Measurements from ENCODE around the gene NHEJ1. TPM values are rescaled to one million over a fixed set of nuclear protein-coding genes. Genes with fewer than 3 reads are reported as not detected.

Gene NHEJ1
- total RNA-seq, 2 donors from 2014 or later = 15.2 to 16.9 TPM

GRCh38 chr2:219034823-219035222 is 125.8 kb downstream of the NHEJ1 start:
- WGBS = 47% methylated on average over 6 of the region's 6 CpGs
- Histone ChIP-seq H3K27ac (no peak overlapping the region), H3K27me3 (replicated peaks; ENCODE audit: insufficient read depth) (no peaks in the 10 kb centered on the region), H3K4me3 (no peak overlapping the region), H3K36me3 (no peaks in the 10 kb centered on the region), H3K4me1 (replicated peaks) (no peaks in the 10 kb centered on the region), H3K9me3 (no peaks in the 10 kb centered on the region)
- intact Hi-C loops (cut with DNase I) = no loop called here
- no peak for TF ChIP-seq CTCF (IDR thresholded peaks at IDR 0.05)
- no peak for DNase-seq (ENCODE audit: low spot score)

- Histone ChIP-seq H3K9me3 (no peaks in the 10 kb centered on the region), H3K27ac (no peak overlapping the region), H3K36me3 (no peaks in the 10 kb centered on the region), H3K4me3 (no peak overlapping the region), H3K4me1 (replicated peaks) (no peaks in the 10 kb centered on the region), H3K27me3 (replicated peaks; ENCODE audit: insufficient read depth) (no peaks in the 10 kb centered on the region)
- DNase-seq (ENCODE audit: low spot score) = no peak
- TF ChIP-seq POLR2AphosphoS5 (IDR thresholded peaks at IDR 0.05) (no peak), POLR2A (IDR thresholded peaks at IDR 0.05) (no peak), CTCF (IDR thresholded peaks at IDR 0.05) (no peak)
- WGBS = 79% methylated on average over 23 of the region's 23 CpGs
- intact Hi-C loops (cut with DNase I) = no loop called here
Measured at GRCh38 chr2:219032051-219032745, 128.4 kb downstream of the NHEJ1 start.

GRCh38 chr2:219031005-219031738 is 129.4 kb downstream of the NHEJ1 start:
- WGBS = 73% methylated on average over 20 of the region's 21 CpGs
- Histone ChIP-seq H3K36me3 (no peaks in the 10 kb centered on the region), H3K27me3 (replicated peaks; ENCODE audit: insufficient read depth) (no peaks in the 10 kb centered on the region), H3K4me3 (no peak overlapping the region), H3K9me3 (no peaks in the 10 kb centered on the region), H3K4me1 (replicated peaks) (no peaks in the 10 kb centered on the region), H3K27ac (no peak overlapping the region)
- no peak for DNase-seq (ENCODE audit: low spot score)
- no peak for TF ChIP-seq CTCF (IDR thresholded peaks at IDR 0.05)
- no peak for TF ChIP-seq POLR2AphosphoS5 (IDR thresholded peaks at IDR 0.05)
- TF ChIP-seq POLR2A (IDR thresholded peaks at IDR 0.05) = no peak
- intact Hi-C loops (cut with DNase I) = no loop called here

- Histone ChIP-seq H3K27me3 (replicated peaks; ENCODE audit: insufficient read depth) (no peaks in the 10 kb centered on the region), H3K4me3 (no peak overlapping the region), H3K9me3 (no peaks in the 10 kb centered on the region), H3K4me1 (replicated peaks) (no peaks in the 10 kb centered on the region), H3K36me3 (no peaks in the 10 kb centered on the region), H3K27ac (no peak overlapping the region)
- TF ChIP-seq CTCF (IDR thresholded peaks at IDR 0.05) = no peak
- no peak for TF ChIP-seq POLR2AphosphoS5 (IDR thresholded peaks at IDR 0.05)
- TF ChIP-seq POLR2A (IDR thresholded peaks at IDR 0.05) = no peak
- intact Hi-C loops (cut with DNase I) = no loop called here
- no peak for DNase-seq (ENCODE audit: low spot score)
- 76% methylated on average over 16 of the region's 16 CpGs for WGBS
Measured at GRCh38 chr2:219030177-219030940, 130.3 kb downstream of the NHEJ1 start.
